GF-D8 (cell line): ENCODE results near the gene NUMB.
"Not testable (repeated sequence)": the region's sequence is repeated elsewhere in the genome, so short reads cannot be mapped to it uniquely, and the experiment has no call there.

Experiments
- DNase-seq: peaks from one replicate; lab custom pipeline; 2025; lab: John Stamatoyannopoulos, UW

NUMB gene

GRCh38 chr14:73465823-73466532 is 7.6 kb upstream of the NUMB start:
- DNase-seq, result peak; percentile 24

GRCh38 chr14:73463411-73463810 is 5.1 kb upstream of the NUMB start:
- DNase-seq, result peak; percentile 91

GRCh38 chr14:73462815-73463214 is 4.5 kb upstream of the NUMB start:
- DNase-seq, result no peak

- DNase-seq, result peak; percentile 73
These were observed 3.8 kb upstream of the NUMB start for GRCh38 chr14:73462048-73462715.

GRCh38 chr14:73461478-73462047 is 3.2 kb upstream of the NUMB start:
- DNase-seq, result no peak

GRCh38 chr14:73460691-73461127 is 2.4 kb upstream of the NUMB start:
- no peak for DNase-seq

- no peak for DNase-seq
These were observed 1.6 kb upstream of the NUMB start for GRCh38 chr14:73459959-73460358.

GRCh38 chr14:73457924-73458182 is 493 bp downstream of the NUMB start:
- no peak for DNase-seq

GRCh38 chr14:73457041-73457923 is 1.1 kb downstream of the NUMB start:
- no peak for DNase-seq

- no peak for DNase-seq
These were observed 3.1 kb downstream of the NUMB start for GRCh38 chr14:73455294-73455693.

GRCh38 chr14:73452341-73453186 is 5.8 kb downstream of the NUMB start:
- DNase-seq, result peak; percentile 13

- no peak for DNase-seq
These were observed 14.6 kb downstream of the NUMB start for GRCh38 chr14:73443758-73444157.

GRCh38 chr14:73441286-73441685 is 17.1 kb downstream of the NUMB start:
- no peak for DNase-seq

GRCh38 chr14:73438993-73439392 is 19.4 kb downstream of the NUMB start:
- DNase-seq, result no peak

- DNase-seq, result no peak
These were observed 21.1 kb downstream of the NUMB start for GRCh38 chr14:73437206-73437605.

- DNase-seq, result no peak
These were observed 26.2 kb downstream of the NUMB start for GRCh38 chr14:73432124-73432523.

- DNase-seq, result no peak
These were observed 30.0 kb downstream of the NUMB start for GRCh38 chr14:73428353-73428824.

- no peak for DNase-seq
These were observed 30.7 kb downstream of the NUMB start for GRCh38 chr14:73427516-73428264.

GRCh38 chr14:73426877-73427276 is 31.5 kb downstream of the NUMB start:
- DNase-seq, result no peak

- DNase-seq, result peak; percentile 43
These were observed 33.9 kb downstream of the NUMB start for GRCh38 chr14:73424453-73424852.

GRCh38 chr14:73423092-73423491 is 35.3 kb downstream of the NUMB start:
- DNase-seq, result not testable (repeated sequence)
